Measurements from ENCODE around the gene MXD3. TPM values are rescaled to one million over a fixed set of nuclear protein-coding genes. Genes with fewer than 3 reads are reported as not detected.
"Not testable (repeated sequence)": the region's sequence is repeated elsewhere in the genome, so short reads cannot be mapped to it uniquely, and the experiment has no call there.

MXD3 gene, protein sequence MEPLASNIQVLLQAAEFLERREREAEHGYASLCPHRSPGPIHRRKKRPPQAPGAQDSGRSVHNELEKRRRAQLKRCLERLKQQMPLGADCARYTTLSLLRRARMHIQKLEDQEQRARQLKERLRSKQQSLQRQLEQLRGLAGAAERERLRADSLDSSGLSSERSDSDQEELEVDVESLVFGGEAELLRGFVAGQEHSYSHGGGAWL
- total RNA-seq, result 100 to 1,000 TPM in 1 of 4 donors, 10 to 100 TPM in 3; 10.8 to 257 (median 21.7) TPM

DNA sequence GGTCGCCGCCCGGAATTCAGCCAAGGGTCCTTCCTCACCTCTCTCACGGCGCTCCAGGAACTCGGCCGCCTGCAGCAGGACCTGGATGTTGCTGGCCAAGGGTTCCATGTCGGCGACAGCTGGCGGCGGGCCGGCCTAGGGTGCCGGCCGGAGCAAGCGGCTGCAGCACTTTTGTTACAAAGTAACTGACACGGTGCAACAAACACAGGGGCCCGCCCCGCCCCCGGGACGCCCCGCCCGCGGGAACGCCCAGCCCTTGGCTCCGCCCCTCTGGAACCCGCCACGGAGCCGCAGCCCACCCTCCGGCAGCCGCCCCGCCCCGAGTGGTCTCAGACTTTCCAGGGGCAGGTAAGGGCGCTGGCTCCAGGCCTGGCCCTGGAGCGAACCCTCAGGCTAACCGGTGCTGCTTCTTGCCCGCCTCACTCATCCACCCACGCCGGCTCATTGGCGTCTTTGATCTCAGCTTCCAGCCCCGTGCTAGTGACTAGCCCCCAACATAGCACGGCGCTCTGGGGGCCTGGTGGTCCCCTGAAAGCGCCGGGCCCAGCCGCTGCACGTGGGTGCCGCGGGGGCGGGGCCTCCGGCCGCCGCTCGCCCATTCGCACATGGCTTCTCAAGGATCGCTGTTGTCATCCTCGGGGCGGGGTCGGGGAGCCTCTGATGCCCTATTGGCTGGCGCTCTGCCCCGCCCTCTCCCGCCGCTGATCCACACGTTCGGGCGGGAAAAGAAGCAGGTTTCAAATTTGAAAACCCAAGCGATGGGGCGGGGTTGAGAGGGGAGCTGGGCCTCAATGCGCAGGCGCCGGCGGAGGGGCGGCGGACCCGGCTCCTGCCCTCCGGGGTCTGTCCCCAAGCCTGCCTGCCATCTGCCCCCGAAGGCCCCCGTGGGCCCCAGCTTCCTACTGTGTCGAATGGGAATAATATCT, at the start of gene MXD3:
Gene MXD3 (minus strand): TSS at position 176 of the 926 bp plus-strand sequence. CDS start 68 bp downstream, at position 108.
- Histone ChIP-seq H3K9me3 (no peaks in the 10 kb centered on the region), H3K4me3 (peak within 1 kb of the TSS; percentile 2 to 76 (median 41)), H3K27me3 (no peaks in the 10 kb centered on the region), H3K27ac (peak within 1 kb of the TSS; percentile 63 to 70 (median 67)), H3K4me1 (peaks cover 20 to 35% (median 27%) of the 10 kb centered on the region in 4 donors), H3K36me3 (no peaks in the 10 kb centered on the region)
- TF ChIP-seq POLR2A (IDR thresholded peaks at IDR 0.05) (no peak), POLR2AphosphoS5 (IDR thresholded peaks at IDR 0.05) (no peak), EP300 (IDR thresholded peaks at IDR 0.05; ENCODE audit: low read depth) (no peak), CTCF (IDR thresholded peaks at IDR 0.05) (no peak)
- peak; percentile 98 for DNase-seq
- in situ Hi-C loops (cut with MboI; ENCODE audit: low pct_ligation_motif_present in 1 of 4, low pct_unique_long_range_greater_than_20kb in 1 of 4, low sequenced_read_pairs in 3 of 4), result loop anchor here in 1 of 4 donors (25.0 kb wide), 1 partner anchor 150 kb away; the partner anchor contains the start of gene DBN1
- 2% methylated on average over 13 of the region's 78 CpGs; no CpG with 5 or more reads in 1 of the 2 donors for WGBS, 2 donors (ENCODE audit: low coverage in 1 of 2)
- intact Hi-C loops (cut with DNase I; ENCODE audit: low total_unique reads), result loop anchor here (10.0 kb wide), 1 partner anchor 143 kb away; no protein-coding TSS in a partner anchor

DNA sequence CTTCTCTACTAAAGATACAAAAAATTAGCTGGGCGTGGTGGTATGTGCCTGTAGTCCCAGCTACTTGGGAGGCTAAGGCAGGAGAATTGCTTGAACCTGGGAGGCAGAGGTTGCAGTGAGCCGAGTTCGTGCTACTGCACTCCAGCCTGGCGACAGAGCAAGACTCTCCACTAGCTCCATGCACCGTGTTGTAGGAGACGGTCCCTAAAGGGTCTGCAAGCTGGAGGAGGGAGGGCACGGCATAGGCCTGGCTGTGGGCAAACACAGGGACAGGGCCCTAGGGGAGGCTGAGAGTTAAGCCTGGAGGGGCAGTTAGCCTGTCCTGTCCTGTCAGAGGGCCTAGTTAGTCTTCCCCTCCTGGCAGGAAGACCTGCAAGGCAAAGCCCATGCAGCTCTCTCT, 49.0 kb upstream of the MXD3 start:
- H3K4me1 ChIP-seq, result peaks cover 18 to 58% (median 33%) of the 10 kb centered on the region in 4 donors
- intact Hi-C loops (cut with DNase I; ENCODE audit: low total_unique reads); H3K27me3 ChIP-seq; H3K36me3 ChIP-seq; in situ Hi-C loops (cut with MboI; ENCODE audit: low pct_ligation_motif_present in 1 of 4, low pct_unique_long_range_greater_than_20kb in 1 of 4, low sequenced_read_pairs in 3 of 4); H3K4me3 ChIP-seq; DNase-seq; H3K27ac ChIP-seq; H3K9me3 ChIP-seq: not testable (repeated sequence)
- 85% methylated on average over 7 of the region's 7 CpGs; no CpG with 5 or more reads in 1 of the 2 donors for WGBS, 2 donors (ENCODE audit: low coverage in 1 of 2)

DNA sequence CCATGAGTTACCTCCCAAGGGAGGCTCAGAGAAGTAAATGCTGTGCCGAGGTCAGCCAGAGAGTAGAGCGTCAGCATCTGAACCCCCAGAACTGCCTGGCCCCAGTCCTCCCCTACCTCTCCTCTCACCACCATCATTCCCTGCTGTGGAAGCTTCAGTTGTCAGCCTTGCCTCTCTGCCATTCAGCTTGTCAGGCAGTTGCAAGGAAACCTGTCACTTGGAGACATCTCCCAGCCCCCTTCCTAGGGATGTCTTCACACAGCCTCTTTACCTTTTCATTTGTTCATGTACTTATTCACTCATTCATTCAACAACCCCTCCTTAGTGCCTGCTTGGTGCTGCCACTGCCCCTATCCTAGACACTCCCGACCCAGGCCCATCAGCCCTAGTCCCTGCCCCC, 48.2 kb upstream of the MXD3 start:
- H3K4me3 ChIP-seq, result no peak overlapping the region
- intact Hi-C loops (cut with DNase I; ENCODE audit: low total_unique reads) (no loop called here), in situ Hi-C loops (cut with MboI; ENCODE audit: low pct_ligation_motif_present in 1 of 4, low pct_unique_long_range_greater_than_20kb in 1 of 4, low sequenced_read_pairs in 3 of 4) (no loop called here)
- 33 to 86% methylated on average over 1 to 3 of the region's 3 CpGs for WGBS, 2 donors (ENCODE audit: low coverage in 1 of 2)
- H3K9me3 ChIP-seq, result no peaks in the 10 kb centered on the region
- DNase-seq, result no peak
- H3K4me1 ChIP-seq, result peaks cover 18 to 56% (median 31%) of the 10 kb centered on the region in 4 donors
- no peaks in the 10 kb centered on the region for H3K27me3 ChIP-seq
- TF ChIP-seq POLR2AphosphoS5 (IDR thresholded peaks at IDR 0.05) (no peak), CTCF (IDR thresholded peaks at IDR 0.05) (no peak), POLR2A (IDR thresholded peaks at IDR 0.05) (no peak), EP300 (IDR thresholded peaks at IDR 0.05; ENCODE audit: low read depth) (no peak)
- no peaks in the 10 kb centered on the region for H3K36me3 ChIP-seq
- no peak overlapping the region for H3K27ac ChIP-seq

DNA sequence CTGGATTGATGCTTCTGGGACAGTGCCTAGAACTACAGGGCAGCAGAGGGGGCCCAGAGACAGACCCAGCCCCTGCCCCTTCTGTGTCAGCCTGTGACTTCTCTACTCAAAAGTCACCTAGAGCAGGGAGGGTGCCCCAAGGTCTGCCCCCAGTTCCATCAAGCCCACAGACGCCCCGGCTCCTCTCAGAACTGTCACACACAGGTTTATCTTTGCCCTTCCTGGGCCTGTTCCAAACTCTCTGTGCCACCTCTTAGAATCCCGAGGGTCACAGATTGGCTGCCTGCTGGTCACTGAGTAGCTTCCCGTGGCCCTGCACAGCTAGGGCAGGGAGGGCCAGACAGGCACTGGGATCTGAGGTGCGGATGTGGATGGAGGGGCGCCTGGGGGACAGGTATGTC, 47.8 kb upstream of the MXD3 start:
- Histone ChIP-seq H3K27me3 (no peaks in the 10 kb centered on the region), H3K36me3 (no peaks in the 10 kb centered on the region), H3K4me1 (peaks cover 18 to 55% (median 31%) of the 10 kb centered on the region in 4 donors), H3K9me3 (no peaks in the 10 kb centered on the region), H3K4me3 (no peak overlapping the region), H3K27ac (peak overlapping the region in 1 of 4 donors; percentile 84)
- in situ Hi-C loops (cut with MboI; ENCODE audit: low pct_ligation_motif_present in 1 of 4, low pct_unique_long_range_greater_than_20kb in 1 of 4, low sequenced_read_pairs in 3 of 4), result no loop called here
- intact Hi-C loops (cut with DNase I; ENCODE audit: low total_unique reads), result no loop called here
- TF ChIP-seq POLR2A (IDR thresholded peaks at IDR 0.05) (no peak), EP300 (IDR thresholded peaks at IDR 0.05; ENCODE audit: low read depth) (no peak), CTCF (IDR thresholded peaks at IDR 0.05) (no peak), POLR2AphosphoS5 (IDR thresholded peaks at IDR 0.05) (no peak)
- 83% methylated on average over 6 of the region's 6 CpGs; no CpG with 5 or more reads in 1 of the 2 donors for WGBS, 2 donors (ENCODE audit: low coverage in 1 of 2)
- DNase-seq, result no peak
